ENCODE data around the gene NPL.

DNA sequence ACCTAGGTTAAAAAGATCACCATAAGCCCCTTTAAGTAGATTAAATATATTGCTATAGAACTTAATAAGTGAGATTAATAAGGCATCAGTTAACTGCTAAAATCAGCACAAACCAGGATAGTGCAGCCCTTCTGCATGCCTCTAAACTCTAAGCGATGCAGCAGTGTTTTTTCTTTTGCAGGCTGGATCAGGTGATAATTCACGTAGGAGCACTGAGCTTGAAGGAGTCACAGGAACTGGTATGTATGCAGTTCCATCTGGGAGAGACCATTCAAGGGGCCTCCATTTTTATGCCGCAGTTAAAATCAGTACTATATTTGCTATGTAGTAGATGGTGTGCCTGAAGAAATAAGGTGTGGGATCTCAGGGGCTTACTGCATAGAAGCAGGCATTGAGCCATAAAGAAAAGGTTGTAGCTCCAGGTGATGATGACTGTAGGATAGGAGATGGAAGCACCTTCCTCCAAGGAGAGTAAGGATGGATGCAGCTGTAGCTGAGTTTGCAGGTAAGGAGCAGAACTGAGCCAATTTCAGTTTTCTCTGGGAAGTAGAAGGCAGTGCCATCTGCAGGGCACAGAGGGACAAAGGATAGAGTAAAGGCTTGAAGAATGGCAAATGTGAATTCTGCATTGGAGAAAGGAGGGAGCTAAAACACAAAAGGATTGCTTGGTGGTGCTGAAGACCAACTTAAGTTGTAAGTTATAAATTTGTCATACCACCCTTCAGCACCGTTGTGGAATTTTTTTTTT is 22.6 kb downstream of the NPL start:
- TF ChIP-seq, protein P1, sequence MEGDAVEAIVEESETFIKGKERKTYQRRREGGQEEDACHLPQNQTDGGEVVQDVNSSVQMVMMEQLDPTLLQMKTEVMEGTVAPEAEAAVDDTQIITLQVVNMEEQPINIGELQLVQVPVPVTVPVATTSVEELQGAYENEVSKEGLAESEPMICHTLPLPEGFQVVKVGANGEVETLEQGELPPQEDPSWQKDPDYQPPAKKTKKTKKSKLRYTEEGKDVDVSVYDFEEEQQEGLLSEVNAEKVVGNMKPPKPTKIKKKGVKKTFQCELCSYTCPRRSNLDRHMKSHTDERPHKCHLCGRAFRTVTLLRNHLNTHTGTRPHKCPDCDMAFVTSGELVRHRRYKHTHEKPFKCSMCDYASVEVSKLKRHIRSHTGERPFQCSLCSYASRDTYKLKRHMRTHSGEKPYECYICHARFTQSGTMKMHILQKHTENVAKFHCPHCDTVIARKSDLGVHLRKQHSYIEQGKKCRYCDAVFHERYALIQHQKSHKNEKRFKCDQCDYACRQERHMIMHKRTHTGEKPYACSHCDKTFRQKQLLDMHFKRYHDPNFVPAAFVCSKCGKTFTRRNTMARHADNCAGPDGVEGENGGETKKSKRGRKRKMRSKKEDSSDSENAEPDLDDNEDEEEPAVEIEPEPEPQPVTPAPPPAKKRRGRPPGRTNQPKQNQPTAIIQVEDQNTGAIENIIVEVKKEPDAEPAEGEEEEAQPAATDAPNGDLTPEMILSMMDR (IDR thresholded peaks at IDR 0.05; ENCODE audit: low read length): no peak
- TF ChIP-seq EZH2 (optimal IDR thresholded peaks at IDR 0.05; ENCODE audit: low read depth, low read length) (no peak), EZH2phosphoT487 (IDR thresholded peaks at IDR 0.05; ENCODE audit: low read length) (no peak)

All from MM.1S (cell line).